Measurements from ENCODE around the gene SLC22A5.
"Not testable (repeated sequence)": the region's sequence is repeated elsewhere in the genome, so short reads cannot be mapped to it uniquely, and the experiment has no call there.

Gene SLC22A5

DNA sequence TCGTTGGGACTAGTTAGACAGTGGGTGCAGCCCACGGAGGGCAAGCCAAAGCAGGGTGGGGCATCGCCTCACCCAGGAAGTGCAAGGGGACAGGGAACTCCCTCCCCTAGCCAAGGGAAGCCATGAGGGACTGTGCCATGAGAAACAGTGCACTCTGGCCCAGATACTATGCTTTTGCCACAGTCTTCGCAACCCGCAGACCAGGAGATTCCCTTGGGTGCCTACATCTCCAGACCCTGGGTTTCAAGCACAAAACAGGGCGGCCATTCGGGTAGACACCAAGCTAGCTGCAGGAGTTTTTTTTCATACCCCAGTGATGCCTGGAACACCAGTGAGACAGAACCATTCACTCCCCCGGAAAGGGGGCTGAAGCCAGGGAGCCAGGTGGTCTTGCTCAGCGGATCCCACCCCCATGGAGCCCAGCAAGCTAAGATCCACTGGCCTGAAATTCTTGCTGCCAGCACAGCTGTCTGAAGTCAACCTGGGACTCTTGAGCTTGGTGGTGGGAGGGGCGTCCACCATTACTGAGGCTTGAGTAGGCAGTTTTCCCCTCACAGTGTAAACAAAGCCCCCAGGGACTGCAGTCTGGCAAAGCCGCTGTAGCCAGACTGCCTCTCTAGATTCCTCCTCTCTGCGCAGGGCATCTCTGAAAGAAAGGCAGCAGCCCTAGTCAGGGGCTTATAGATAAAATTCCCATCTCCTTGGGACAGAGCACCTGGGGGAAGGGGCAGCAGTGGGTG is 28.6 kb downstream of the SLC22A5 start:
- not testable (repeated sequence) for H3K4me1 ChIP-seq (ENCODE audit: control insufficient read depth, insufficient read depth, low read length, poor library complexity, severe bottlenecking); H3K36me3 ChIP-seq (ENCODE audit: control insufficient read depth, insufficient read depth, low read length); H3K4me3 ChIP-seq (ENCODE audit: extremely low read depth, insufficient read depth, low read length, poor library complexity, severe bottlenecking); H3K9me3 ChIP-seq (ENCODE audit: control insufficient read depth, low read length); H3K27ac ChIP-seq (ENCODE audit: low read depth, low read length, severe bottlenecking)
- WGBS, 2 experiments (ENCODE audit: insufficient coverage in 2 of 2) = 78 to 95% methylated on average over 8 to 10 of the region's 12 CpGs

- H3K4me1 ChIP-seq (ENCODE audit: control insufficient read depth, insufficient read depth, low read length, poor library complexity, severe bottlenecking); H3K36me3 ChIP-seq (ENCODE audit: control insufficient read depth, insufficient read depth, low read length); H3K27ac ChIP-seq (ENCODE audit: low read depth, low read length, severe bottlenecking); H3K4me3 ChIP-seq (ENCODE audit: extremely low read depth, insufficient read depth, low read length, poor library complexity, severe bottlenecking); H3K9me3 ChIP-seq (ENCODE audit: control insufficient read depth, low read length): not testable (repeated sequence)
- 100% methylated on average over 1 of the region's 2 CpGs; no CpG with 5 or more reads in 1 of the 2 experiments for WGBS, 2 experiments (ENCODE audit: insufficient coverage in 2 of 2)
Measured at GRCh38 chr5:132404041-132404440, 34.5 kb downstream of the SLC22A5 start.

- Histone ChIP-seq H3K4me3 (ENCODE audit: extremely low read depth, insufficient read depth, low read length, poor library complexity, severe bottlenecking) (no peak overlapping the region), H3K36me3 (ENCODE audit: control insufficient read depth, insufficient read depth, low read length) (no peaks in the 10 kb centered on the region), H3K4me1 (ENCODE audit: control insufficient read depth, insufficient read depth, low read length, poor library complexity, severe bottlenecking) (no peaks in the 10 kb centered on the region), H3K27ac (ENCODE audit: low read depth, low read length, severe bottlenecking) (no peak overlapping the region), H3K9me3 (ENCODE audit: control insufficient read depth, low read length) (no peaks in the 10 kb centered on the region)
- WGBS, 2 experiments (ENCODE audit: insufficient coverage in 2 of 2) = 86 to 90% methylated on average over 1 of the region's 1 CpG
Measured at GRCh38 chr5:132405646-132406045, 36.1 kb downstream of the SLC22A5 start.

DNA sequence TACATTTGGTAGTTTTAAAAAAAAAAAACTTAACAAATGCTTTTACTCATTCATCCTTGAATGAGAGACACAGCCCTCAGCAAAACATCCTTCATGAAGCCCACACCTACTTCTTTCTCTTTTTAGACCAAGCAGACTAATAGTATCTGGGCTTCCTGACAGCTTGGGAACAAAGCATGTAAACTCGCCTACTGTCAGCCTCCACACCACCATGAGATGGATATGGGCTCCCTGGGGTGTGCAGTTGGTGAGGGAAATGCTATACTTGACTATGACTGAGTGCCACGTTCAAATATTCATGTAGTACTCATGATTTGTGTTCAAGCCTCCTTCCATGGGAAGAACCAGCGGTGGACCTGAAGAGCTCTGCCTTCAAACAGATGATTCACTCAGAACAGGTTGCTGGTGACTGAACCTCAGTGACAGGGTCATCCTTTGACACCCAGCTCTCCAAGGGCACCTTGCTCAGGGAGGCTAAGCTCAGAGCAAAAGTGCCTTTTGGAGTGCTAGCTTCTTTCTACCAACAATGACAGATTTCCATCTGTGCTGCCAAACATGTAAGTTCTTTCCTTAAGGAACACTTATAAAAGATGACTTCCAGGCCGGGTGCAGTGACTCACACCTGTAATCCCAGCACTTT is 36.8 kb downstream of the SLC22A5 start:
- WGBS, 2 experiments (ENCODE audit: insufficient coverage in 2 of 2) = 63 to 83% methylated on average over 2 of the region's 4 CpGs
- Histone ChIP-seq H3K4me3 (ENCODE audit: extremely low read depth, insufficient read depth, low read length, poor library complexity, severe bottlenecking) (no peak overlapping the region), H3K27ac (ENCODE audit: low read depth, low read length, severe bottlenecking) (no peak overlapping the region), H3K9me3 (ENCODE audit: control insufficient read depth, low read length) (no peaks in the 10 kb centered on the region), H3K36me3 (ENCODE audit: control insufficient read depth, insufficient read depth, low read length) (no peaks in the 10 kb centered on the region), H3K4me1 (ENCODE audit: control insufficient read depth, insufficient read depth, low read length, poor library complexity, severe bottlenecking) (no peaks in the 10 kb centered on the region)

DNA sequence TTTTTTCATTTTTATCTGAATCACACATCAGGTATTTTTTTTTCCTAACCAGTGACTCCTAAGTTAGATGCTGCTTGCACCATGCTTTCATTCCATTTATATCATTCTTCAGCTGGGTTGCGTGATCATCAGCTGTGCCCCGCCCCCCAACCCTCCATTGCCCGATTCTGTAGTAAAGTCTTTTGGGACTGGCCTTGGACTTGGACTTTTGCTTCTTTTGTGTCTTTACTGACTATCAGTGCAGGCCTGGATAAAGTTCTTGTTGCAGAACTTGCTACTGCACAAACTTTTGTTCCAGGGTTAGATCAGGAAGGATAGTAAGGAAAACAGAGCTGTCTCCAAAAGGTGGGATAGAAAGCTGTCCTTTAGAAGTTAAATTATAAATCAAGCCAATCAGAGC is 38.5 kb downstream of the SLC22A5 start:
- Histone ChIP-seq H3K36me3 (ENCODE audit: control insufficient read depth, insufficient read depth, low read length) (no peaks in the 10 kb centered on the region), H3K4me3 (ENCODE audit: extremely low read depth, insufficient read depth, low read length, poor library complexity, severe bottlenecking) (no peak overlapping the region), H3K4me1 (ENCODE audit: control insufficient read depth, insufficient read depth, low read length, poor library complexity, severe bottlenecking) (no peaks in the 10 kb centered on the region), H3K9me3 (ENCODE audit: control insufficient read depth, low read length) (no peaks in the 10 kb centered on the region), H3K27ac (ENCODE audit: low read depth, low read length, severe bottlenecking) (no peak overlapping the region)
- whole genome bisulfite sequencing, 2 experiments (ENCODE audit: insufficient coverage in 2 of 2) = 88% methylated on average over 3 of the region's 3 CpGs; no CpG with 5 or more reads in 1 of the 2 experiments

GRCh38 chr5:132408456-132408855 is 38.9 kb downstream of the SLC22A5 start:
- no peak overlapping the region for H3K27ac ChIP-seq (ENCODE audit: low read depth, low read length, severe bottlenecking)
- WGBS, 2 experiments (ENCODE audit: insufficient coverage in 2 of 2) = 76 to 84% methylated on average over 4 to 6 of the region's 6 CpGs
- H3K9me3 ChIP-seq (ENCODE audit: control insufficient read depth, low read length) = no peaks in the 10 kb centered on the region
- no peaks in the 10 kb centered on the region for H3K4me1 ChIP-seq (ENCODE audit: control insufficient read depth, insufficient read depth, low read length, poor library complexity, severe bottlenecking)
- no peak overlapping the region for H3K4me3 ChIP-seq (ENCODE audit: extremely low read depth, insufficient read depth, low read length, poor library complexity, severe bottlenecking)
- no peaks in the 10 kb centered on the region for H3K36me3 ChIP-seq (ENCODE audit: control insufficient read depth, insufficient read depth, low read length)

GRCh38 chr5:132408965-132409364 is 39.5 kb downstream of the SLC22A5 start:
- Histone ChIP-seq H3K4me1 (ENCODE audit: control insufficient read depth, insufficient read depth, low read length, poor library complexity, severe bottlenecking) (no peaks in the 10 kb centered on the region), H3K4me3 (ENCODE audit: extremely low read depth, insufficient read depth, low read length, poor library complexity, severe bottlenecking) (no peak overlapping the region), H3K9me3 (ENCODE audit: control insufficient read depth, low read length) (no peaks in the 10 kb centered on the region), H3K36me3 (ENCODE audit: control insufficient read depth, insufficient read depth, low read length) (no peaks in the 10 kb centered on the region), H3K27ac (ENCODE audit: low read depth, low read length, severe bottlenecking) (no peak overlapping the region)
- WGBS, 2 experiments (ENCODE audit: insufficient coverage in 2 of 2) = 89 to 100% methylated on average over 1 to 2 of the region's 2 CpGs

DNA sequence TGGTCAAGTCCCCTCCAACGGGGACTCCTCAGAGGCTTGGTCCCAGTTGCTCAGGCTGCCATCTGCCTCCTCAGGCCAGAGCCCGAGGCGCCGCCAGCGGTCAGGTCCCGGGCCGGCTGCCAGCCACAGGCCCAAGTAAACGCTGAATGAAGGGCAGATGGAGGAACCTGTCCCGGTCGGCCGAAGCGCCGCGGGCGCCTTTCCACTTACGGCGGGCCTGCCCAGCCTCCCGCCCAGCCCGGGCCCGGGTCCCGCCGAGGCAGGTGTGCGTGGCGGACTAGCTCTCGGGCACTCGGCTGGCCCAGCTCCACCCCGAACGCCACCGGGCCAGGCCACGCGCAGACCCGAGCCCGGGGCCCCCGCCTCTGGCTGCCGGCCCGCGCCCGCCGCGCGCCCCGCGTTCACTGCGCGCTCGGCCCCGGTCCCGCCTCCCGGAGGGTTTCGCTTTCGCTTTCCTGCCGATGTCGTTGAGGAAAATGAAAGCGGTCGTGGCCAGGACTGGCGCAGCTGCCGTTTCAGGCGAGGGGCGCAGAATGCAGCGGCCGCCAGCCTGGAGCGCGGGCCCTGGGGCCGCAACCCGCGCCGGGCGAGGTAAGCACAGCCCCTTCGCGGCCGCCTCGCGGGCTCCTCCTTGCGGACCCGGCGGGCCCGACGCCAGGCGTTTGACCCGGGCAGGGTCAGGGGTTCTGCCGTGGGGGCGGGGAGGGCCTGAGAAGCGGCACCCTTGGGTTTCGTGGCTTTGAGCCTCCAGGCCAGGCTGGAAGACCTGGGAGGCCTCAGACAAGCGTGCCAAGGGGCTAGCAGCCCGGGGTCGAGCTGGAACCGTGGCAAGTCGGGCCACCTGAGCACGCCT is 41.2 kb downstream of the SLC22A5 start:
- Histone ChIP-seq H3K4me3 (ENCODE audit: extremely low read depth, insufficient read depth, low read length, poor library complexity, severe bottlenecking) (peak overlapping the region; percentile 40), H3K9me3 (ENCODE audit: control insufficient read depth, low read length) (no peaks in the 10 kb centered on the region), H3K4me1 (ENCODE audit: control insufficient read depth, insufficient read depth, low read length, poor library complexity, severe bottlenecking) (no peaks in the 10 kb centered on the region), H3K36me3 (ENCODE audit: control insufficient read depth, insufficient read depth, low read length) (no peaks in the 10 kb centered on the region), H3K27ac (ENCODE audit: low read depth, low read length, severe bottlenecking) (peak overlapping the region; percentile 77)
- 2 to 4% methylated on average over 53 to 83 of the region's 90 CpGs for WGBS, 2 experiments (ENCODE audit: insufficient coverage in 2 of 2)

GRCh38 chr5:132411304-132412013 is 41.9 kb downstream of the SLC22A5 start:
- Histone ChIP-seq H3K4me1 (ENCODE audit: control insufficient read depth, insufficient read depth, low read length, poor library complexity, severe bottlenecking) (no peaks in the 10 kb centered on the region), H3K4me3 (ENCODE audit: extremely low read depth, insufficient read depth, low read length, poor library complexity, severe bottlenecking) (peak overlapping the region; percentile 40), H3K36me3 (ENCODE audit: control insufficient read depth, insufficient read depth, low read length) (no peaks in the 10 kb centered on the region), H3K27ac (ENCODE audit: low read depth, low read length, severe bottlenecking) (peak overlapping the region; percentile 77), H3K9me3 (ENCODE audit: control insufficient read depth, low read length) (no peaks in the 10 kb centered on the region)
- WGBS, 2 experiments (ENCODE audit: insufficient coverage in 2 of 2) = 84 to 94% methylated on average over 7 of the region's 9 CpGs

GRCh38 chr5:132413567-132413966 is 44.1 kb downstream of the SLC22A5 start:
- Histone ChIP-seq H3K4me3 (ENCODE audit: extremely low read depth, insufficient read depth, low read length, poor library complexity, severe bottlenecking) (no peak overlapping the region), H3K4me1 (ENCODE audit: control insufficient read depth, insufficient read depth, low read length, poor library complexity, severe bottlenecking) (no peaks in the 10 kb centered on the region)

More at GRCh38 chr5:132413567-132413966, 44.1 kb downstream of the SLC22A5 start:
- Histone ChIP-seq H3K36me3 (ENCODE audit: control insufficient read depth, insufficient read depth, low read length) (no peaks in the 10 kb centered on the region), H3K9me3 (ENCODE audit: control insufficient read depth, low read length) (no peaks in the 10 kb centered on the region), H3K27ac (ENCODE audit: low read depth, low read length, severe bottlenecking) (no peak overlapping the region)

All from mesodermal cell (in vitro differentiated cells).